ENCODE measurements around the gene MOB3C.

DNA sequence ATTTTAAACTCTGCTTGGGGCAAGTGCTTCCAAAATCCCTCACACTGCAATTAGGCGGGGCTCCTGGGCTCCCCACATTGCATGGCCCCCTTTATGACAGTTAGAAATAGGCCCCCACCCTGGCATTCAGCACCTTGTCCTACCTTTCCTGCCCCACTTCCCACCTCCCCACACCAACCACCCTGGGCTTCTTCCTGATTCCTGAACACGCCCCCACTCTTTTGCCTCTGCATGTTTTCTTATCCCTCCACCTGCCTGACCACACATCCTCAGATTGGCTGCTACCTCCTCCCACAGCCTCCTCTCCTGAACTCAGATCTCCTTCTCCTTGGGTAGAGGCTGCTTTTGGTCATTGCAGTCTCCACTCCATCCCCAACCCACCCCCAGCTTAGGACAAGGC, 1.5 kb downstream of the MOB3C start:
- TF ChIP-seq, protein P1, sequence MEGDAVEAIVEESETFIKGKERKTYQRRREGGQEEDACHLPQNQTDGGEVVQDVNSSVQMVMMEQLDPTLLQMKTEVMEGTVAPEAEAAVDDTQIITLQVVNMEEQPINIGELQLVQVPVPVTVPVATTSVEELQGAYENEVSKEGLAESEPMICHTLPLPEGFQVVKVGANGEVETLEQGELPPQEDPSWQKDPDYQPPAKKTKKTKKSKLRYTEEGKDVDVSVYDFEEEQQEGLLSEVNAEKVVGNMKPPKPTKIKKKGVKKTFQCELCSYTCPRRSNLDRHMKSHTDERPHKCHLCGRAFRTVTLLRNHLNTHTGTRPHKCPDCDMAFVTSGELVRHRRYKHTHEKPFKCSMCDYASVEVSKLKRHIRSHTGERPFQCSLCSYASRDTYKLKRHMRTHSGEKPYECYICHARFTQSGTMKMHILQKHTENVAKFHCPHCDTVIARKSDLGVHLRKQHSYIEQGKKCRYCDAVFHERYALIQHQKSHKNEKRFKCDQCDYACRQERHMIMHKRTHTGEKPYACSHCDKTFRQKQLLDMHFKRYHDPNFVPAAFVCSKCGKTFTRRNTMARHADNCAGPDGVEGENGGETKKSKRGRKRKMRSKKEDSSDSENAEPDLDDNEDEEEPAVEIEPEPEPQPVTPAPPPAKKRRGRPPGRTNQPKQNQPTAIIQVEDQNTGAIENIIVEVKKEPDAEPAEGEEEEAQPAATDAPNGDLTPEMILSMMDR (IDR thresholded peaks at IDR 0.05) = no peak
- no peak for TF ChIP-seq POLR2A (IDR thresholded peaks at IDR 0.05)

Measured in vagina (tissue), 2 donors.